GM21526 (cell line): ENCODE data around the gene DIPK2B.

ENCODE experiments used
- ATAC-seq: cut with Tn5 transposase; IDR thresholded peaks from one replicate; pipeline ENCODE4 v1.9.1; 2021; ENCODE audit warnings: moderate library complexity; ENCODE audit not compliant: unreplicated experiment, low FRiP score

Gene DIPK2B

DNA sequence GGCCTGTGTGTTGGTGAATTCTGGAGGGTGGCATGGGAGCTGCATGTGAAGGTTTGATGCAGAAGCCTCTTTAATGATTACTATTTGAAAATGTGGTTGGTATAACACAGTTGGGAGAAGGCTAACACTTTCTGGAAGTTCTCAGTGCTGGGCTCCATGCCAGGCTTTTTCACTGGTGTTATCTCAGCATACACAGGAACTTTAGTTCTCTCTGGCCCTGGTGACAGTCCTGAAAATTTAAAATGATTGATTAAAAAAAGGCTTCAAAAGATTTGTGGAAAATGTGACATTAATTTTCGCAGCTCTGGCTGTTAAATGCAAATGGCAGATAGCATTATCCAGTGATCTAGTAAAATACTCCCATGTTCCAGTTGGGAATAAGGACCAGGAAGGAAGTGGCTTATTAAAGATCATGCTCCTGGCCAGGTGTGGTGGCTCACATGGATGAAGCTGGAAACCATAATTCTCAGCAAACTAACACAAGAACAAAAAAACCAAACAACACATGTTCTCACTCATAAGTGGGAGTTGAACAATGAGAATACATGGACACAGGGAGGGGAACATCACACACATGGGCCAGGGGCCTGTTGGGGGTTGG, 36.6 kb downstream of the DIPK2B start:
- no peak for ATAC-seq

GRCh38 chrX:45157647-45158046, 43.0 kb downstream of the DIPK2B start:
- ATAC-seq: no peak

DNA sequence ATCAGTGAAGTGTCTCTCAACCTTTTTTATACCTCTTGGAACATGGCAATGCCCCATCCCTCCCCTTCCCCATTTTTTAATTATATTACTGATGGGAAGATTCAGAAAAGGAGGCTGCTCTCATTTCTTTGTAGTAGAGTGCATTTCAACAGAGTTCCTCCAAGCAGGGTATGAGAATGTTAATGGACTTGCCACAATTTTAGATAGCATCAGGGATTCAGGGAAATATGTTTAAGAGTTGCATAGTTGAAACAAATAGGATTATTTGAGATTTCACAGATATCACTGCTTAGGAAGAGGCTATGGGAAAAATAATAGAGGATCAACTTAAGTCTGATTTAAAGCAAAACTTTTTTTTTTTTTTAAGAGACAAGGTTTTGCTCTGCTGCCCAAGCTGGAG, 46.2 kb downstream of the DIPK2B start:
- no peak for ATAC-seq

- ATAC-seq: no peak
Observed at GRCh38 chrX:45154033-45154360, 46.7 kb downstream of the DIPK2B start.
